Right lobe of liver (tissue), 6 donors: Measurements from ENCODE around the gene CBR1. TPM values are rescaled to one million over a fixed set of nuclear protein-coding genes. Genes with fewer than 3 reads are reported as not detected.
A peak's percentile ranks its signal among the peaks of the same experiment; 100 is the strongest.

Experiments used
- ATAC-seq, 4 donors: fragments of 200-7000 bp; cut with Tn5 transposase; one replicate each; pipeline ENCODE4 v1.9.1; 2020; ENCODE audit warnings: mild to moderate bottlenecking in 4 of 4, moderate library complexity in 4 of 4
- DNase-seq, 3 donors: peaks; one replicate each; pipeline ENCODE4 v3.0.0-alpha.2; 2020
- H3K27ac ChIP-seq, 3 donors: fragments of 200-600 bp; one replicate each; pipeline ENCODE4 v1.8.0; 2022
- H3K27me3 ChIP-seq, 2 donors: fragments of 200-600 bp; one replicate each; pipeline ENCODE4 v1.8.0; 2022
- H3K36me3 ChIP-seq, 4 donors: fragments of 200-600 bp; sonication (generic) in 1 of 4; one replicate each; pipeline versions ENCODE4 v1.5.1 to v1.8.0; 2017 to 2022; ENCODE audit warnings: control low read depth in 1 of 4
- H3K4me1 ChIP-seq, 4 donors: fragments of 200-600 bp; sonication (generic) in 1 of 4; one replicate each; pipeline versions ENCODE4 v1.5.1 to v1.8.0; 2017 to 2022; ENCODE audit warnings: control low read depth in 1 of 4
- H3K4me3 ChIP-seq, 3 donors: fragments of 200-600 bp; one replicate each; pipeline ENCODE4 v1.8.0; 2022
- H3K9me3 ChIP-seq, 4 donors: fragments of 200-600 bp; sonication (generic) in 1 of 4; one replicate each; pipeline versions ENCODE4 v1.5.1 to v1.8.0; 2017 to 2022; ENCODE audit warnings: control low read depth in 1 of 4
- CTCF ChIP-seq, 4 donors: fragments of 200-600 bp in 3 of 4; fragments of 450-650 bp in 1 of 4; IDR thresholded peaks; one replicate each; pipeline versions ENCODE4 v1.5.1 to v1.8.0; 2016 to 2022; ENCODE audit warnings: antibody characterized with exemption in 4 of 4, mild to moderate bottlenecking in 2 of 4
- POLR2A ChIP-seq: fragments of 450-650 bp; IDR thresholded peaks from one replicate; pipeline ENCODE4 v1.6.1; 2017; ENCODE audit warnings: antibody characterized with exemption, mild to moderate bottlenecking
- WGBS: methylation state at CpG from one replicate; pipeline ENCODE4 v1.1.6; 2018; ENCODE audit warnings: low coverage, low lambda C conversion rate; ENCODE audit not compliant: insufficient coverage; ENCODE audit errors: missing lambda C conversion rate; 5-methylcytosine and 5-hydroxymethylcytosine counted together
- intact Hi-C, 2 donors: fragments of 100-400 bp; cut with DNase I; formaldehyde crosslinking; loops; one replicate each; pipeline versions ENCODE4 v1.11.2 to v1.14.1; 2022
- total RNA-seq, 6 experiments: library from RNA; depleted of rRNA in 2 of 6; stranded (reverse); fragments of >200 nt in 2 of 6; fragmentation: NEBNext Ultra II Directional in 3 of 6; extraction: Animal tissue kit (Norgen Biotek cat#: 25700) in 3 of 6; gene quantifications; one replicate each; pipeline versions ENCODE4 v1.1.0 to v1.2.4, GENCODE V29; 2016 to 2023
- donor health status: DM: no; HTN: yes; CAD: no.
- donor health status: DM: no; HTN: no; CAD: no.
- donor health status: DM: no; HTN: no; CAD: no.
- donor health status: DM: no; HTN: yes; CAD: no.
- donor health status: DM: no; HTN: yes; CAD: no.

Gene CBR1
- total RNA-seq, 6 experiments from 2014 or later: 59.1 to 688 (median 211) TPM

- no peak overlapping the region for H3K4me3 ChIP-seq
- DNase-seq (no peak), ATAC-seq (no peak)
- intact Hi-C loops: no loop called here
- no peaks in the 10 kb centered on the region for H3K27me3 ChIP-seq
- no peaks in the 10 kb centered on the region for H3K9me3 ChIP-seq
- H3K27ac ChIP-seq: peak overlapping the region in 1 of 3 donors; percentile 80
- no peak for TF ChIP-seq POLR2A
- TF ChIP-seq CTCF (IDR thresholded peaks at IDR 0.05): no peak
- no peaks in the 10 kb centered on the region for H3K36me3 ChIP-seq
- H3K4me1 ChIP-seq: peaks cover 0 to 52% (median 6%) of the 10 kb centered on the region in 4 donors
- WGBS: 58% methylated on average over 3 of the region's 3 CpGs
These were observed 12.4 kb downstream of the CBR1 start for GRCh38 chr21:36082237-36082664.

GRCh38 chr21:36087362-36088138, 17.7 kb downstream of the CBR1 start:
- TF ChIP-seq POLR2A (no peak), CTCF (IDR thresholded peaks at IDR 0.05) (no peak)
- no peak overlapping the region for H3K27ac ChIP-seq
- WGBS: 47% methylated on average over 6 of the region's 6 CpGs
- H3K27me3 ChIP-seq: no peaks in the 10 kb centered on the region
- no peaks in the 10 kb centered on the region for H3K36me3 ChIP-seq
- H3K4me3 ChIP-seq: no peak overlapping the region
- no peaks in the 10 kb centered on the region for H3K9me3 ChIP-seq
- DNase-seq (no peak), ATAC-seq (peak; percentile 19 to 91 (median 64))
- H3K4me1 ChIP-seq: peaks cover 0 to 4% (median 0%) of the 10 kb centered on the region in 4 donors
- intact Hi-C loops: no loop called here

GRCh38 chr21:36089946-36090345, 20.1 kb downstream of the CBR1 start:
- intact Hi-C loops: no loop called here
- Histone ChIP-seq H3K9me3 (no peaks in the 10 kb centered on the region), H3K4me3 (no peak overlapping the region), H3K27me3 (no peaks in the 10 kb centered on the region), H3K36me3 (no peaks in the 10 kb centered on the region), H3K27ac (no peak overlapping the region), H3K4me1 (no peaks in the 10 kb centered on the region)
- no peak for TF ChIP-seq CTCF (IDR thresholded peaks at IDR 0.05)
- DNase-seq (no peak), ATAC-seq (no peak)
- 88% methylated on average over 3 of the region's 3 CpGs for WGBS

- no peaks in the 10 kb centered on the region for H3K9me3 ChIP-seq
- H3K27ac ChIP-seq: no peak overlapping the region
- H3K4me1 ChIP-seq: no peaks in the 10 kb centered on the region
- no peak for DNase-seq
- no peaks in the 10 kb centered on the region for H3K36me3 ChIP-seq
- H3K27me3 ChIP-seq: no peaks in the 10 kb centered on the region
- no peak for TF ChIP-seq POLR2A
- no peak for TF ChIP-seq CTCF (IDR thresholded peaks at IDR 0.05)
- intact Hi-C loops: no loop called here
- no peak for ATAC-seq
- H3K4me3 ChIP-seq: no peak overlapping the region
These were observed 22.9 kb downstream of the CBR1 start for GRCh38 chr21:36092681-36093080.
